Muscle layer of duodenum (tissue), 2 donors: Measurements from ENCODE around the gene GORAB.

Experiments used
- H3K27ac ChIP-seq: one replicate; pipeline ENCODE4 v1.7.0; 2013; ENCODE audit warnings: mild to moderate bottlenecking, low read length
- H3K27me3 ChIP-seq: one replicate; pipeline ENCODE4 v1.7.0; 2013; ENCODE audit warnings: low read depth, mild to moderate bottlenecking, control low read depth, low read length
- H3K36me3 ChIP-seq, 2 donors: one replicate each; pipeline ENCODE4 v1.7.0; 2013; ENCODE audit warnings: low read length in 2 of 2, control low read depth in 1 of 2, mild to moderate bottlenecking in 1 of 2; ENCODE audit not compliant: insufficient read depth in 2 of 2, control insufficient read depth in 1 of 2
- H3K4me1 ChIP-seq, 2 donors: one replicate each; pipeline ENCODE4 v1.7.0; 2013; ENCODE audit warnings: low read length in 2 of 2, mild to moderate bottlenecking in 2 of 2, control low read depth in 1 of 2, moderate library complexity in 1 of 2; ENCODE audit not compliant: insufficient read depth in 2 of 2, control insufficient read depth in 1 of 2
- H3K4me3 ChIP-seq, 2 donors: one replicate each; pipeline ENCODE4 v1.7.0; 2013; ENCODE audit warnings: low read length in 2 of 2, low read depth in 1 of 2, mild to moderate bottlenecking in 1 of 2
- H3K9me3 ChIP-seq, 2 donors: one replicate each; pipeline ENCODE4 v1.7.0; 2013; ENCODE audit warnings: low read length in 2 of 2, control low read depth in 1 of 2, mild to moderate bottlenecking in 1 of 2; ENCODE audit not compliant: control insufficient read depth in 1 of 2
- donor health status: healthy.

The GORAB gene

GRCh38 chr1:170531758-170532657 is at the start of gene GORAB:
TSS of gene GORAB (plus strand) at chr1:170532166. CDS start at chr1:170532224, 58 bp downstream.
- Histone ChIP-seq H3K9me3 (no peaks in the 10 kb centered on the region), H3K27ac (peak within 1 kb of the TSS; percentile 99), H3K27me3 (no peaks in the 10 kb centered on the region), H3K4me3 (peak within 1 kb of the TSS; percentile 65 to 98), H3K4me1 (peaks cover 0 to 14% of the 10 kb centered on the region in 2 donors), H3K36me3 (peaks cover 0 to 9% of the 10 kb centered on the region in 2 donors)

- H3K36me3 ChIP-seq, result no peaks in the 10 kb centered on the region
- H3K9me3 ChIP-seq, result peaks cover 0 to 2% of the 10 kb centered on the region in 2 donors
- H3K4me3 ChIP-seq, result no peak overlapping the region
- no peak overlapping the region for H3K27ac ChIP-seq
- no peaks in the 10 kb centered on the region for H3K27me3 ChIP-seq
- H3K4me1 ChIP-seq, result no peaks in the 10 kb centered on the region
These were observed 48.9 kb upstream of the GORAB start for GRCh38 chr1:170483051-170483450.

GRCh38 chr1:170487503-170487902 is 44.5 kb upstream of the GORAB start:
- Histone ChIP-seq H3K36me3 (no peaks in the 10 kb centered on the region), H3K4me3 (no peak overlapping the region), H3K4me1 (no peaks in the 10 kb centered on the region)

GRCh38 chr1:170491291-170491690 is 40.7 kb upstream of the GORAB start:
- Histone ChIP-seq H3K9me3 (peaks cover 0 to 2% of the 10 kb centered on the region in 2 donors), H3K4me1 (no peaks in the 10 kb centered on the region), H3K27me3 (no peaks in the 10 kb centered on the region), H3K27ac (no peak overlapping the region), H3K36me3 (no peaks in the 10 kb centered on the region), H3K4me3 (no peak overlapping the region)

More at GRCh38 chr1:170487503-170487902, 44.5 kb upstream of the GORAB start:
- Histone ChIP-seq H3K27ac (no peak overlapping the region), H3K27me3 (no peaks in the 10 kb centered on the region), H3K9me3 (peaks cover 0 to 2% of the 10 kb centered on the region in 2 donors)

GRCh38 chr1:170494369-170494768 is 37.6 kb upstream of the GORAB start:
- no peak overlapping the region for H3K27ac ChIP-seq
- no peaks in the 10 kb centered on the region for H3K9me3 ChIP-seq
- no peak overlapping the region for H3K4me3 ChIP-seq
- no peaks in the 10 kb centered on the region for H3K4me1 ChIP-seq
- no peaks in the 10 kb centered on the region for H3K27me3 ChIP-seq
- no peaks in the 10 kb centered on the region for H3K36me3 ChIP-seq

GRCh38 chr1:170495006-170495405 is 37.0 kb upstream of the GORAB start:
- Histone ChIP-seq H3K9me3 (no peaks in the 10 kb centered on the region), H3K4me1 (no peaks in the 10 kb centered on the region), H3K27me3 (no peaks in the 10 kb centered on the region), H3K27ac (no peak overlapping the region), H3K36me3 (no peaks in the 10 kb centered on the region), H3K4me3 (no peak overlapping the region)

GRCh38 chr1:170498876-170499275 is 33.1 kb upstream of the GORAB start:
- H3K4me3 ChIP-seq, result no peak overlapping the region
- no peaks in the 10 kb centered on the region for H3K36me3 ChIP-seq
- H3K9me3 ChIP-seq, result no peaks in the 10 kb centered on the region
- no peaks in the 10 kb centered on the region for H3K27me3 ChIP-seq
- no peaks in the 10 kb centered on the region for H3K4me1 ChIP-seq
- no peak overlapping the region for H3K27ac ChIP-seq

- Histone ChIP-seq H3K4me3 (no peak overlapping the region), H3K4me1 (no peaks in the 10 kb centered on the region), H3K27ac (no peak overlapping the region), H3K36me3 (no peaks in the 10 kb centered on the region), H3K9me3 (no peaks in the 10 kb centered on the region), H3K27me3 (no peaks in the 10 kb centered on the region)
These were observed 28.3 kb upstream of the GORAB start for GRCh38 chr1:170503665-170504064.

- H3K27ac ChIP-seq, result no peak overlapping the region
- H3K4me1 ChIP-seq, result no peaks in the 10 kb centered on the region
- no peaks in the 10 kb centered on the region for H3K36me3 ChIP-seq
- H3K4me3 ChIP-seq, result no peak overlapping the region
- H3K9me3 ChIP-seq, result no peaks in the 10 kb centered on the region
- H3K27me3 ChIP-seq, result no peaks in the 10 kb centered on the region
These were observed 21.8 kb upstream of the GORAB start for GRCh38 chr1:170510163-170510562.

GRCh38 chr1:170511038-170511437 is 20.9 kb upstream of the GORAB start:
- Histone ChIP-seq H3K36me3 (no peaks in the 10 kb centered on the region), H3K27me3 (no peaks in the 10 kb centered on the region), H3K27ac (no peak overlapping the region), H3K9me3 (no peaks in the 10 kb centered on the region), H3K4me1 (no peaks in the 10 kb centered on the region), H3K4me3 (no peak overlapping the region)

- H3K4me1 ChIP-seq, result no peaks in the 10 kb centered on the region
- H3K27me3 ChIP-seq, result no peaks in the 10 kb centered on the region
- H3K4me3 ChIP-seq, result no peak overlapping the region
- no peaks in the 10 kb centered on the region for H3K9me3 ChIP-seq
- H3K36me3 ChIP-seq, result no peaks in the 10 kb centered on the region
- H3K27ac ChIP-seq, result no peak overlapping the region
These were observed 18.8 kb upstream of the GORAB start for GRCh38 chr1:170513138-170513537.
